Measurements from ENCODE around the gene SH2B2.
"Not testable (repeated sequence)": the region's sequence is repeated elsewhere in the genome, so short reads cannot be mapped to it uniquely, and the experiment has no call there.

The SH2B2 gene

DNA sequence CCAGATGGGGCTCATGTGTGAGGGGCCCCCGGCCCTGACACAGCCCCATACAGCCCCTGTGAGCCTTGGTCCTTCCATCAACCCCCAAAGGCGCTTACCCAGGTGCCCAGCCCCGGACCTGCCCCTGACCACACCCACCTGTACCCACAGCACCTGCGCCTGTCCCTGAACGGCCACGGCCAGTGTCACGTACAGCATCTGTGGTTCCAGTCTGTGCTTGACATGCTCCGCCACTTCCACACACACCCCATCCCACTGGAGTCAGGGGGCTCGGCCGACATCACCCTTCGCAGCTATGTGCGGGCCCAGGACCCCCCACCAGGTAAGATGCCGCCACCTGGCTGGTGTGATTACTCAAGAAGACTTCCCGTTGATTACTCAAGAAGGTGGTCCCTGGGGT lies 33.5 kb downstream of the SH2B2 start:
- TF ChIP-seq GATA3 (IDR thresholded peaks at IDR 0.05; ENCODE audit: low read depth, low read length) (no peak), GATA2 (IDR thresholded peaks at IDR 0.05; ENCODE audit: low read depth, low read length) (no peak)

GRCh38 chr7:102320601-102321350 lies 34.1 kb downstream of the SH2B2 start:
- TF ChIP-seq GATA2 (IDR thresholded peaks at IDR 0.05; ENCODE audit: low read depth, low read length) (no peak), GATA3 (IDR thresholded peaks at IDR 0.05; ENCODE audit: low read depth, low read length) (no peak)

GRCh38 chr7:102321351-102322201 lies 34.9 kb downstream of the SH2B2 start:
- TF ChIP-seq GATA3 (IDR thresholded peaks at IDR 0.05; ENCODE audit: low read depth, low read length), result no peak
- no peak for TF ChIP-seq GATA2 (IDR thresholded peaks at IDR 0.05; ENCODE audit: low read depth, low read length)

- TF ChIP-seq GATA3 (IDR thresholded peaks at IDR 0.05; ENCODE audit: low read depth, low read length) (no peak), GATA2 (IDR thresholded peaks at IDR 0.05; ENCODE audit: low read depth, low read length) (no peak)
Observed at GRCh38 chr7:102322202-102322715, 35.6 kb downstream of the SH2B2 start.

GRCh38 chr7:102323914-102324195 lies 37.2 kb downstream of the SH2B2 start:
- TF ChIP-seq GATA3 (IDR thresholded peaks at IDR 0.05; ENCODE audit: low read depth, low read length), result no peak
- no peak for TF ChIP-seq GATA2 (IDR thresholded peaks at IDR 0.05; ENCODE audit: low read depth, low read length)

GRCh38 chr7:102326157-102326889 lies 39.7 kb downstream of the SH2B2 start:
- no peak for TF ChIP-seq GATA3 (IDR thresholded peaks at IDR 0.05; ENCODE audit: low read depth, low read length)

DNA sequence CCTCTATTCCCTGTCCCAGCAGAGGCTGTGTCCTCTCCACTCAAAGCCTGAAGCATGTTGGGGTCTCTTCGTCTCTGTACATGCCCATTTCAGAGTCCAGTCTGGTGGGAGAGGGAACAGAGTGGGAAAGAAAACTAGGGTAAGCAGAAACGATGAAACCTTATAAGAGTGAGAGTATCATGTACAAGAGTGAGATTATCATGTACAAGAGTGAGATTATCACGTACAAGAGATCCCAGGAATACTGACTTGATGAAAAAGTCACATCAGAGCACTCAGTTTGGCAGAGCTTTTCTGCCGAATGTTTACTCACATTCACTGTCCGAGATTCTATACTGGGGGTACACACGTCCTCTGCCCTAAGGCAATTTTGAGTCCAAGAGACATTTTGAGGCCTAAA lies 69.7 kb downstream of the SH2B2 start, which contains the start of gene SPDYE6:
Gene SPDYE6, minus strand, starts transcription at position 101 of the 400 bp plus-strand sequence. CDS start 421 bp downstream, outside the sequence.
- not testable (repeated sequence) for TF ChIP-seq GATA2, GATA3 (IDR thresholded peaks at IDR 0.05; ENCODE audit: low read depth, low read length)
